SU-DHL-6 (cell line): Measurements from ENCODE around the gene EEF1A2.

ENCODE experiments used
- H2AFZ ChIP-seq: fragments of 200-600 bp; sonication (generic); 2 replicates; pipeline ENCODE4 v1.6.1; 2014; ENCODE audit warnings: low read depth, mild to moderate bottlenecking, moderate library complexity, mixed read lengths, antibody characterized with exemption, low read length; ENCODE audit not compliant: severe bottlenecking
- H3F3A ChIP-seq: fragments of 200-600 bp; shearing (Covaris generic); 2 replicates; pipeline ENCODE4 v1.6.0; 2016; ENCODE audit warnings: antibody characterized with exemption, mild to moderate bottlenecking; ENCODE audit not compliant: insufficient read depth
- H3K27ac ChIP-seq: fragments of 200-600 bp; sonication (generic); 2 replicates; pipeline ENCODE4 v1.5.1; 2016; ENCODE audit warnings: low read depth, mild to moderate bottlenecking, low read length, moderate library complexity, mixed read lengths
- H3K27me3 ChIP-seq: fragments of 200-600 bp; sonication (generic), shearing (Covaris generic); 2 replicates; pipeline ENCODE4 v1.6.0; 2014; ENCODE audit warnings: mild to moderate bottlenecking, low read length
- H3K36me3 ChIP-seq: fragments of 200-600 bp; sonication (generic); 2 replicates; pipeline ENCODE4 v1.6.1; 2014; ENCODE audit warnings: mild to moderate bottlenecking, low read length, mixed read lengths
- H3K4me2 ChIP-seq: fragments of 300-600, 200-600 bp; shearing (Covaris generic), sonication (generic); 2 replicates; pipeline ENCODE4 v1.6.0; 2014; ENCODE audit warnings: low read length, low read depth, mild to moderate bottlenecking; ENCODE audit not compliant: poor library complexity, severe bottlenecking
- H3K4me3 ChIP-seq: fragments of 200-600 bp; sonication (generic); 2 replicates; pipeline ENCODE4 v1.5.1; 2014; ENCODE audit warnings: antibody characterized with exemption, low read length, mild to moderate bottlenecking, mixed read lengths; ENCODE audit not compliant: insufficient read depth, poor library complexity, severe bottlenecking
- H3K79me2 ChIP-seq: fragments of 200-600 bp; sonication (generic); 2 replicates; pipeline ENCODE4 v1.6.1; 2014; ENCODE audit warnings: mild to moderate bottlenecking, low read length, moderate library complexity; ENCODE audit not compliant: insufficient read depth
- H3K9ac ChIP-seq: fragments of 200-600 bp; sonication (generic); 2 replicates; pipeline ENCODE4 v1.7.0; 2014; ENCODE audit warnings: mild to moderate bottlenecking, low read length
- H3K9me2 ChIP-seq: fragments of 200-600 bp; sonication (generic); replicated peaks from 2 replicates; pipeline ENCODE4 v1.6.1; 2014; ENCODE audit warnings: low read length; ENCODE audit not compliant: insufficient read depth
- H3K9me3 ChIP-seq: fragments of 200-600 bp; sonication (generic); 2 replicates; pipeline ENCODE4 v1.6.1; 2014; ENCODE audit warnings: low read length, mixed read lengths; ENCODE audit not compliant: insufficient read depth
- H4K20me1 ChIP-seq: fragments of 200-600 bp; sonication (generic); 2 replicates; pipeline ENCODE4 v1.6.1; 2014; ENCODE audit warnings: low read depth, mild to moderate bottlenecking, antibody characterized with exemption, low read length, moderate library complexity, mixed read lengths
- CTCF ChIP-seq: fragments of 200-600 bp; sonication (generic); IDR thresholded peaks from one replicate; pipeline ENCODE4 v1.5.1; 2017; ENCODE audit warnings: antibody characterized with exemption, mild to moderate bottlenecking, low read length, moderate library complexity; ENCODE audit not compliant: insufficient read depth, poor library complexity, severe bottlenecking
- EZH2phosphoT487 ChIP-seq: fragments of 200-600 bp; sonication (generic), shearing (Covaris generic); conservative IDR thresholded peaks from 2 replicates; pipeline ENCODE4 v1.6.1; 2018; ENCODE audit warnings: mild to moderate bottlenecking, antibody characterized with exemption, low read length, moderate library complexity, mixed read lengths

Gene EEF1A2

GRCh38 chr20:63444548-63444947, 54.3 kb downstream of the EEF1A2 start:
- Histone ChIP-seq H3F3A (no peaks in the 10 kb centered on the region), H3K27ac (no peak overlapping the region), H3K9me3 (no peaks in the 10 kb centered on the region), H3K9me2 (no peaks in the 10 kb centered on the region), H3K9ac (no peak overlapping the region), H3K4me2 (no peak overlapping the region), H3K27me3 (no peaks in the 10 kb centered on the region), H3K79me2 (no peaks in the 10 kb centered on the region), H2AFZ (no peak overlapping the region), H3K36me3 (no peaks in the 10 kb centered on the region), H4K20me1 (no peaks in the 10 kb centered on the region), H3K4me3 (no peak overlapping the region)
- TF ChIP-seq CTCF (no peak), EZH2phosphoT487 (no peak)

- no peaks in the 10 kb centered on the region for H3K79me2 ChIP-seq
- no peaks in the 10 kb centered on the region for H4K20me1 ChIP-seq
- no peaks in the 10 kb centered on the region for H3K9me3 ChIP-seq
- TF ChIP-seq CTCF (no peak), EZH2phosphoT487 (no peak)
- no peak overlapping the region for H3K4me3 ChIP-seq
- H2AFZ ChIP-seq, result no peak overlapping the region
- H3K27me3 ChIP-seq, result no peaks in the 10 kb centered on the region
- no peak overlapping the region for H3K4me2 ChIP-seq
- H3K9ac ChIP-seq, result no peak overlapping the region
- H3K36me3 ChIP-seq, result no peaks in the 10 kb centered on the region
- no peaks in the 10 kb centered on the region for H3K9me2 ChIP-seq
- H3K27ac ChIP-seq, result no peak overlapping the region
- H3F3A ChIP-seq, result no peaks in the 10 kb centered on the region
Observed at GRCh38 chr20:63443606-63444395, 55.1 kb downstream of the EEF1A2 start.

- no peaks in the 10 kb centered on the region for H3K9me3 ChIP-seq
- no peak overlapping the region for H3K27ac ChIP-seq
- H3K4me3 ChIP-seq, result no peak overlapping the region
- H2AFZ ChIP-seq, result no peak overlapping the region
- H3K4me2 ChIP-seq, result no peak overlapping the region
- H3K9me2 ChIP-seq, result no peaks in the 10 kb centered on the region
- H3K27me3 ChIP-seq, result no peaks in the 10 kb centered on the region
- no peaks in the 10 kb centered on the region for H3K79me2 ChIP-seq
- TF ChIP-seq CTCF (no peak), EZH2phosphoT487 (no peak)
- no peaks in the 10 kb centered on the region for H3K36me3 ChIP-seq
- no peaks in the 10 kb centered on the region for H3F3A ChIP-seq
- H3K9ac ChIP-seq, result no peak overlapping the region
- no peaks in the 10 kb centered on the region for H4K20me1 ChIP-seq
Observed at GRCh38 chr20:63442100-63442493, 56.8 kb downstream of the EEF1A2 start.
